DOHH2 (cell line): ENCODE measurements around the gene RNU6-8.

Experiments
- H3F3A ChIP-seq: fragments of 200-600 bp; sonication (generic), shearing (Covaris generic); 2 replicates; pipeline ENCODE4 v1.6.0; 2016; ENCODE audit warnings: antibody characterized with exemption, mild to moderate bottlenecking; ENCODE audit not compliant: control insufficient read depth, insufficient read depth
- H3K27ac ChIP-seq: fragments of 200-600 bp; sonication (generic); 2 replicates; pipeline ENCODE4 v1.5.1; 2014; ENCODE audit warnings: low read depth, mild to moderate bottlenecking, low read length, moderate library complexity
- H3K27me3 ChIP-seq: fragments of 200-600 bp; sonication (generic); 2 replicates; pipeline ENCODE4 v1.6.1; 2014; ENCODE audit warnings: mild to moderate bottlenecking, low read length, mixed read lengths; ENCODE audit not compliant: control insufficient read depth
- H3K36me3 ChIP-seq: fragments of 200-600 bp; sonication (generic); 2 replicates; pipeline ENCODE4 v1.6.1; 2014; ENCODE audit warnings: mild to moderate bottlenecking, low read length, moderate library complexity, mixed read lengths; ENCODE audit not compliant: control insufficient read depth
- H3K4me1 ChIP-seq: fragments of 200-600 bp; sonication (generic); 2 replicates; pipeline ENCODE4 v1.6.1; 2014; ENCODE audit warnings: mild to moderate bottlenecking, low read length, mixed read lengths; ENCODE audit not compliant: control insufficient read depth
- H3K4me2 ChIP-seq: fragments of 200-600 bp; sonication (generic); 2 replicates; pipeline ENCODE4 v1.6.0; 2014; ENCODE audit warnings: mild to moderate bottlenecking, low read length, moderate library complexity
- H3K4me3 ChIP-seq: fragments of 200-600 bp; sonication (generic); 2 replicates; pipeline ENCODE4 v1.5.1; 2014; ENCODE audit warnings: mild to moderate bottlenecking, low read length, mixed read lengths
- H3K79me2 ChIP-seq: fragments of 200-600 bp; sonication (generic); 2 replicates; pipeline ENCODE4 v1.6.1; 2014; ENCODE audit warnings: mild to moderate bottlenecking, low read length, mixed read lengths; ENCODE audit not compliant: control insufficient read depth
- H3K9me2 ChIP-seq: fragments of 200-600 bp; sonication (generic); replicated peaks from 2 replicates; pipeline ENCODE4 v1.6.1; 2014; ENCODE audit warnings: mild to moderate bottlenecking, low read length, mixed read lengths; ENCODE audit not compliant: control insufficient read depth
- H3K9me3 ChIP-seq: fragments of 200-600 bp; sonication (generic); 2 replicates; pipeline ENCODE4 v1.6.1; 2014; ENCODE audit warnings: antibody characterized with exemption, low read length, mixed read lengths; ENCODE audit not compliant: control insufficient read depth, insufficient read depth
- H4K20me1 ChIP-seq: fragments of 200-600 bp; sonication (generic); 2 replicates; pipeline ENCODE4 v1.6.0; 2014; ENCODE audit warnings: low read depth, mild to moderate bottlenecking, antibody characterized with exemption, low read length, moderate library complexity; ENCODE audit not compliant: control insufficient read depth, insufficient read depth
- CTCF ChIP-seq: fragments of 200-600 bp; sonication (generic); IDR thresholded peaks from one replicate; pipeline ENCODE4 v1.5.1; 2014; ENCODE audit warnings: antibody characterized with exemption, mild to moderate bottlenecking, low read depth, low read length; ENCODE audit not compliant: poor library complexity, severe bottlenecking
- EZH2phosphoT487 ChIP-seq: fragments of 200-600 bp; sonication (generic); IDR thresholded peaks from 2 replicates; pipeline ENCODE4 v1.6.1; 2017; ENCODE audit warnings: borderline replicate concordance, mild to moderate bottlenecking, antibody characterized with exemption, low read length, moderate library complexity, mixed read lengths

The RNU6-8 gene

GRCh38 chr14:32166029-32166428, 37.0 kb downstream of the RNU6-8 start:
- TF ChIP-seq EZH2phosphoT487 = no peak
- no peak for TF ChIP-seq CTCF
- H4K20me1 ChIP-seq = no peaks in the 10 kb centered on the region
- H3K79me2 ChIP-seq = no peaks in the 10 kb centered on the region
- no peaks in the 10 kb centered on the region for H3K9me3 ChIP-seq
- no peaks in the 10 kb centered on the region for H3F3A ChIP-seq
- H3K27ac ChIP-seq = no peak overlapping the region
- H3K9me2 ChIP-seq = no peaks in the 10 kb centered on the region
- no peaks in the 10 kb centered on the region for H3K4me1 ChIP-seq
- H3K4me2 ChIP-seq = no peak overlapping the region
- H3K36me3 ChIP-seq = no peaks in the 10 kb centered on the region
- no peak overlapping the region for H3K4me3 ChIP-seq
- H3K27me3 ChIP-seq = no peaks in the 10 kb centered on the region
